Rectal smooth muscle tissue (tissue), 1 donor: ENCODE data around the gene POLA1.

Experiments
- H3K27ac ChIP-seq: one replicate; pipeline ENCODE4 v1.7.0; 2013; ENCODE audit warnings: low read depth, low read length, inconsistent platforms
- H3K27me3 ChIP-seq: one replicate; pipeline ENCODE4 v1.7.0; 2013; ENCODE audit warnings: low read length; ENCODE audit not compliant: control insufficient read depth, insufficient read depth
- H3K36me3 ChIP-seq: one replicate; pipeline ENCODE4 v1.7.0; 2013; ENCODE audit warnings: low read length; ENCODE audit not compliant: control insufficient read depth, insufficient read depth
- H3K4me1 ChIP-seq: one replicate; pipeline ENCODE4 v1.7.0; 2013; ENCODE audit warnings: low read length; ENCODE audit not compliant: control insufficient read depth, insufficient read depth
- H3K4me3 ChIP-seq: one replicate; pipeline ENCODE4 v1.7.0; 2013; ENCODE audit warnings: low read length
- H3K9ac ChIP-seq: one replicate; pipeline ENCODE4 v1.7.0; 2013; ENCODE audit warnings: low read length

Gene POLA1

DNA sequence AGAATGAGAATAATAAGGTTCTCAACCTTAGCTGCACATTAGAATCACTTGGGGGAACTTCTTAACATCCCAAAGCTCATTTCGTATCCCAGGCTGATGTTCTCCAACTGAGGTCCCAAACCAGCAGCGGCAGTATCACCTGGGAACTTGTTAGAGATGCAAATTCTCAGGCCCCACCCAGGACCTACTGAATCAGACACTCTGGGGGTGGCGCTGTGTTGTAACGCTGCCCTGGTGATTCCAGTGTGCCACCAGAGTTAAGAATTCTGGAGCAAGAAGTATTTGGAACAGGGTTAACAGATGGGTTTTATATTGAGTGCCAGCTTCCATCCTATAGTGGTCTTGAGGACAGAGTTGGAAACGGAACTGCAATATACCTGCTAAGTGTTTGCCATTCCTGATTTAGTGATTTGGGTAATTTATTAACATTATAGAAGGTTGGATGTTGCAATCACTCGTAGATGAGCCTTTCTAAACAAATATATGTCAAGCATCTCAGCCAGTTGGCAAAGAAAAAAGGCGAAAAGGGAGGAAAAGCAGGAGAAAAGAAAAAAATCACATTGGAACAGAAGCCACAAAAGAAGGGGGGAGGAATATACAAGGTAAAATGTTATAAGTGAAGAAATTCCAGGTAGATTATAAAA lies 181.0 kb downstream of the POLA1 start:
- no peaks in the 10 kb centered on the region for H3K27me3 ChIP-seq
- H3K9ac ChIP-seq = no peak overlapping the region
- H3K27ac ChIP-seq = no peak overlapping the region
- no peaks in the 10 kb centered on the region for H3K4me1 ChIP-seq
- no peak overlapping the region for H3K4me3 ChIP-seq
- H3K36me3 ChIP-seq = no peaks in the 10 kb centered on the region

- no peak overlapping the region for H3K9ac ChIP-seq
- no peak overlapping the region for H3K4me3 ChIP-seq
- no peaks in the 10 kb centered on the region for H3K27me3 ChIP-seq
- H3K36me3 ChIP-seq = no peaks in the 10 kb centered on the region
- H3K27ac ChIP-seq = no peak overlapping the region
- no peaks in the 10 kb centered on the region for H3K4me1 ChIP-seq
Observed at GRCh38 chrX:24876530-24877287, 183.0 kb downstream of the POLA1 start.

DNA sequence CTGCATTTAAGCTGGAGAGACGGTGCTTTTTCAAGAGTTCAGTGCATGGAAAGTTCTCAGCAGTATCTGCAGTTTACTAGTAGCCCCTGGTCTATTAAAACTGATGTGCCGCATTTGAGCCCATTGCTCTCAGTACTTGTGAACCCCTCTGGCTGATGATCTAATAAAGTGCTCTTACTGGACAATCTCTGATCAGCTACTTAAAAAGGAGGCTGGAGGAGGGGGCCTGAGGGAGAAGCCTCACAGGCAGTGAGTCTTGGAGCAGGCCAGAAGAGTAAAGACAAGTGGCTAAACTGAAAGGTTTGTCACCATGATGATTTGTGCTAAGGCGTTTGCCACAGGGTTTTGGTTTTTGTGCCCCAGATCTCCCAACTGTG lies 183.6 kb downstream of the POLA1 start:
- H3K27me3 ChIP-seq = no peaks in the 10 kb centered on the region
- no peak overlapping the region for H3K4me3 ChIP-seq
- H3K36me3 ChIP-seq = no peaks in the 10 kb centered on the region
- H3K4me1 ChIP-seq = no peaks in the 10 kb centered on the region
- H3K9ac ChIP-seq = no peak overlapping the region
- H3K27ac ChIP-seq = no peak overlapping the region

DNA sequence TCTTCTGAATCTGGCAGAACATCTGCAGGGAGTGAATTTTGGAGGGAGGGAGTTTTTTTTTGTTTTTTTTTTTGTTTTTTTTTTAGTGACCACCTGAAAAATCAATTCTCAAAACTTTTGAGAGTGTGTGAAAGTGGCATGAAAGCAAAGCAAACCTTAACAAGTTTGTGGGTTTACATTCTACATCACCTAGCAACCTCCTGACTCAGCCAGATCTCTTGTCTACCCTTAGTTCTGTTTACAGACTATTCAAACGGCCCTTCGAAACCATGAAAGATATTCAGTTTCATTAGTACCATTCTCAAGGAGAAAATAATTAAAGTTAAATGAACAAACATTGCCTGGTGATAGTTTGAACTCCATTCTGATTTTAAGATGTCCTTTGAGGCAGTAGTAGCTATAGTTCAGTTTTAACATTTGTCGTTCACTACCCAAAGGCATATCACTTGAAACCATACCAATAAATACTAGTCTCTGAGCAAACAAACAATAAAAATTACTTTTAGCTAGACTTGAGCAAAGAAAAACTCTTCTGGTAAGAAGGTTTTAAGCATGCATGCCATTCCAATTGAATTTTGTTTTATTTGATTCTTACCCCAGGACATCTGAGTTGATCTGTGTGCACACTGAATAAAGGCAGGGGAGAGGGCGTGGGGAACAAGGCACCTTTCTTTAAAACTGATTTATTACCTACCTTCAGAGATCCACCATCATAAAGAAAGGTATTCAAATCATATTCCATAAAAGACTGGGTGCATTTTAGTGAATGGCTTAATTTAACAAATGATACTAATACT lies 184.3 kb downstream of the POLA1 start:
- Histone ChIP-seq H3K27ac (no peak overlapping the region), H3K9ac (no peak overlapping the region), H3K36me3 (no peaks in the 10 kb centered on the region), H3K27me3 (no peaks in the 10 kb centered on the region), H3K4me1 (no peaks in the 10 kb centered on the region), H3K4me3 (no peak overlapping the region)

DNA sequence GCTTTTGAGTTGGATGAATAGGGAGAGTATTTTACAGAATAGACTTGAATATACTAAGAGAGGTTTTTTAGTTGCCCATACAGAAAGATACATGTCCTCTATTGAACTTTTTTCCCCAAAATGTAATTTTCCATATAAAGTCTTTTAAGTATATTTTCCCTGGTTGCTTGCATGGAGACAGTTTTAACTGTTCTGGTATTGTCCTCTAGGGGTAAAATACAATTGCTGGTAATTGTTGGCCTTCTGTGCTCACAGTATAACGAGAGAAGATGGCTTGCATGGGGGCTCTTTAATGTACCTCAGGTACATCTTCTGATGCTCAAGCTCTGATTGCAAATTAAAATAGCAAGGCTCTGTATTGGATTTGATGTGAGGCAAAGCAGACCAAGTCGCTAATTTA lies 186.0 kb downstream of the POLA1 start:
- Histone ChIP-seq H3K36me3 (no peaks in the 10 kb centered on the region), H3K9ac (no peak overlapping the region), H3K4me3 (no peak overlapping the region), H3K4me1 (no peaks in the 10 kb centered on the region), H3K27ac (no peak overlapping the region), H3K27me3 (no peaks in the 10 kb centered on the region)

- no peak overlapping the region for H3K27ac ChIP-seq
- H3K9ac ChIP-seq = no peak overlapping the region
- no peak overlapping the region for H3K4me3 ChIP-seq
- H3K4me1 ChIP-seq = no peaks in the 10 kb centered on the region
- no peaks in the 10 kb centered on the region for H3K36me3 ChIP-seq
- H3K27me3 ChIP-seq = no peaks in the 10 kb centered on the region
Observed at GRCh38 chrX:24886916-24887315, 193.2 kb downstream of the POLA1 start.

DNA sequence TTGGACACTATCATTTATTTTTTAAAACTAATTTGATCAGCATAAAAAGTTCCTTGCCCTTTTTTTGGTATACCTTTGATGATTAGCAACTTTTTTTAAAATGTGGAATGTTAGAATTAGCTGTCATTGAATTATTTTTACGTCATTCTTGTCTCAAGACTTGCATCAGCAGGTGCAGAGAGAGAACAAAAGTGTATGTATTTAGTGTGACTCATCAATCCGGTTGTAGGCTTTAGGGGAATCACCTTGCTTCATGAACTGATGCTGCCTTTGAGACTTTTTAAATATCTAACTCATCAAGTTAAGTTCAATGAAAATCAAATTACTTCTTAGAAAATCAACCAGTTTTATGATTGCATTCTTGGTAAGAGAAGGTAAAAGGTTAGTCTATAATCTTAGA lies 197.0 kb downstream of the POLA1 start:
- no peaks in the 10 kb centered on the region for H3K36me3 ChIP-seq
- no peaks in the 10 kb centered on the region for H3K4me1 ChIP-seq
- no peaks in the 10 kb centered on the region for H3K27me3 ChIP-seq
- H3K9ac ChIP-seq = no peak overlapping the region
- H3K4me3 ChIP-seq = no peak overlapping the region
- H3K27ac ChIP-seq = no peak overlapping the region

DNA sequence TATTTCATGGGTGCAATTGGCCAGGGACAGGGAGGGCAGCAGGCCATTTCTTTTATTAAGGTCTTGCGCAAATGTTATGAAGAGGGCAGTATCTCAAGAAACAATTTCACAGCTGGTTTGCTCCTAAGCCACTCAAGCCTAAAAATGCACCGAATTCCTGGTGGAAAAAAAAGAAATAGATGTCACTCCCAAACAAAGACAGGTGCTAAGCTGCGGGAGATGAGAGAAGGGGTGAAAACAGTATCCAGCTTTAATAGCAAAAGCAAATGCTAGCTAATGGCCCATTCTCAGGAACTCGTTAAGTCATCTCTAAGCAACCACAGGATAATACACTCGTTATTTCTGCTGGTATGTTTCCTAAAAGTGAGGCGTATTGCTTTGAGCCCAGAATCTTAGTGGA lies 205.7 kb downstream of the POLA1 start:
- H3K36me3 ChIP-seq = no peaks in the 10 kb centered on the region
- no peaks in the 10 kb centered on the region for H3K27me3 ChIP-seq
- no peaks in the 10 kb centered on the region for H3K4me1 ChIP-seq
- H3K27ac ChIP-seq = no peak overlapping the region
- H3K9ac ChIP-seq = no peak overlapping the region
- no peak overlapping the region for H3K4me3 ChIP-seq

- Histone ChIP-seq H3K27ac (no peak overlapping the region), H3K9ac (no peak overlapping the region), H3K4me1 (no peaks in the 10 kb centered on the region), H3K36me3 (no peaks in the 10 kb centered on the region), H3K4me3 (no peak overlapping the region), H3K27me3 (no peaks in the 10 kb centered on the region)
Observed at GRCh38 chrX:24900234-24900633, 206.5 kb downstream of the POLA1 start.

DNA sequence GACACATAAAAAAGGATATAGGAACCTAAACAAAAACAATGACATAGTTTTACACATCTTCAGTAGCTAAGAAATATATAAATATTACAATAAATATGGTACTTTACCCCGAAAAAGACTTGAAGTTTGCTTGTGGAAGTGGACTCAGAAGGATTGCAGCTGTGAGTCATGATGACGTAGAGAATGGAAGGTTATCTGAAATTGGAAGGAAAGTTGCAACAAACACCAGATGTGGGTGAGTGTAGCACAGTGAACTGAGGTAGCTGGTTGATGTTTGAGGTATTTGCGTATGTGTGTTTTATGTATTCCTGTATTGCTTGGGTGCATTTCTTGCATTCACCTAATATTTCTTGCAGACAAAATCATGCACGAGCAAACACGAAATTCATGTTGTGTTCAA lies 209.1 kb downstream of the POLA1 start:
- no peak overlapping the region for H3K9ac ChIP-seq
- H3K27me3 ChIP-seq = no peaks in the 10 kb centered on the region
- H3K36me3 ChIP-seq = no peaks in the 10 kb centered on the region
- no peaks in the 10 kb centered on the region for H3K4me1 ChIP-seq
- no peak overlapping the region for H3K27ac ChIP-seq
- H3K4me3 ChIP-seq = no peak overlapping the region

DNA sequence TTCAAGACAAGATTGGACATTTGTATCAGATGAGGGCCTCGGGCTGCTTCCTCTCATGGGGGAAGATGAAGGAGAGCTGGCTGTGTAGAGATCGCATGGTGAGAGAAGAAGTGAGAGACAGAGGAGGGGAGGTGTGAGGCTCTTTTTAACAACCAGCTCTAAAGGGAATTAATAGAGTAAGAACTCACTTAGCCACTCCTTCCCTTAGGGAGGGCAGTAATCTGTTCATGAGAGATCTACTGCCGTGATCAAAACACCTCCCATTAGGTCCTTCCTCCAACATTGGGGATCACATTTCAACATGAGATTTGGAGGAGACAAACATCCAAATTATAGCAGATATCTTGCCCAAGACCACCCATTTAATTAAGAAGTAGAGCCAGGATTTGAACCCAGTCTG lies 225.0 kb downstream of the POLA1 start:
- Histone ChIP-seq H3K4me3 (no peak overlapping the region), H3K36me3 (no peaks in the 10 kb centered on the region), H3K27ac (no peak overlapping the region), H3K4me1 (no peaks in the 10 kb centered on the region), H3K9ac (no peak overlapping the region), H3K27me3 (no peaks in the 10 kb centered on the region)

- Histone ChIP-seq H3K4me1 (no peaks in the 10 kb centered on the region), H3K9ac (no peak overlapping the region), H3K27me3 (no peaks in the 10 kb centered on the region), H3K36me3 (no peaks in the 10 kb centered on the region), H3K4me3 (no peak overlapping the region), H3K27ac (no peak overlapping the region)
Observed at GRCh38 chrX:24920769-24921168, 227.1 kb downstream of the POLA1 start.
